ENCODE measurements around the gene COL27A1.
"Not testable (repeated sequence)": the region's sequence is repeated elsewhere in the genome, so short reads cannot be mapped to it uniquely, and the experiment has no call there.

The COL27A1 gene

GRCh38 chr9:114180696-114181606, 25.6 kb downstream of the COL27A1 start:
- DNase-seq (ENCODE audit: low read depth in 2 of 2, low spot score in 1 of 2): no peak

- DNase-seq (ENCODE audit: low read depth in 2 of 2, low spot score in 1 of 2): no peak
Observed at GRCh38 chr9:114181607-114182409, 26.5 kb downstream of the COL27A1 start.

GRCh38 chr9:114183006-114183405, 27.7 kb downstream of the COL27A1 start:
- no peak for DNase-seq (ENCODE audit: low read depth in 2 of 2, low spot score in 1 of 2)

- DNase-seq (ENCODE audit: low read depth in 2 of 2, low spot score in 1 of 2): no peak
Observed at GRCh38 chr9:114184071-114184470, 28.7 kb downstream of the COL27A1 start.

GRCh38 chr9:114184866-114185265, 29.5 kb downstream of the COL27A1 start:
- no peak for DNase-seq (ENCODE audit: low read depth in 2 of 2, low spot score in 1 of 2)

- DNase-seq (ENCODE audit: low read depth in 2 of 2, low spot score in 1 of 2): no peak
Observed at GRCh38 chr9:114185570-114186490, 30.5 kb downstream of the COL27A1 start.

GRCh38 chr9:114186605-114187289, 31.4 kb downstream of the COL27A1 start:
- DNase-seq (ENCODE audit: low read depth in 2 of 2, low spot score in 1 of 2): no peak

GRCh38 chr9:114187827-114188226, 32.5 kb downstream of the COL27A1 start:
- DNase-seq (ENCODE audit: low read depth in 2 of 2, low spot score in 1 of 2): no peak

- DNase-seq (ENCODE audit: low read depth in 2 of 2, low spot score in 1 of 2): no peak
Observed at GRCh38 chr9:114189823-114190562, 34.7 kb downstream of the COL27A1 start.

- no peak for DNase-seq (ENCODE audit: low read depth in 2 of 2, low spot score in 1 of 2)
Observed at GRCh38 chr9:114190563-114190905, 35.2 kb downstream of the COL27A1 start.

GRCh38 chr9:114191402-114191801, 36.1 kb downstream of the COL27A1 start:
- not testable (repeated sequence) for DNase-seq (ENCODE audit: low read depth in 2 of 2, low spot score in 1 of 2)

- DNase-seq (ENCODE audit: low read depth in 2 of 2, low spot score in 1 of 2): no peak
Observed at GRCh38 chr9:114192539-114192938, 37.2 kb downstream of the COL27A1 start.

- DNase-seq (ENCODE audit: low read depth in 2 of 2, low spot score in 1 of 2): no peak
Observed at GRCh38 chr9:114193090-114193489, 37.8 kb downstream of the COL27A1 start.

GRCh38 chr9:114196117-114196516, 40.8 kb downstream of the COL27A1 start:
- no peak for DNase-seq (ENCODE audit: low read depth in 2 of 2, low spot score in 1 of 2)

- DNase-seq (ENCODE audit: low read depth in 2 of 2, low spot score in 1 of 2): no peak
Observed at GRCh38 chr9:114196979-114197622, 41.8 kb downstream of the COL27A1 start.

GRCh38 chr9:114198249-114199040, 43.1 kb downstream of the COL27A1 start:
- DNase-seq (ENCODE audit: low read depth in 2 of 2, low spot score in 1 of 2): no peak

GRCh38 chr9:114200721-114201300, 45.5 kb downstream of the COL27A1 start:
- DNase-seq (ENCODE audit: low read depth in 2 of 2, low spot score in 1 of 2): no peak

- DNase-seq (ENCODE audit: low read depth in 2 of 2, low spot score in 1 of 2): no peak
Observed at GRCh38 chr9:114202396-114202795, 47.1 kb downstream of the COL27A1 start.
